Measurements from ENCODE around the gene ZNF740.

The ZNF740 gene

DNA sequence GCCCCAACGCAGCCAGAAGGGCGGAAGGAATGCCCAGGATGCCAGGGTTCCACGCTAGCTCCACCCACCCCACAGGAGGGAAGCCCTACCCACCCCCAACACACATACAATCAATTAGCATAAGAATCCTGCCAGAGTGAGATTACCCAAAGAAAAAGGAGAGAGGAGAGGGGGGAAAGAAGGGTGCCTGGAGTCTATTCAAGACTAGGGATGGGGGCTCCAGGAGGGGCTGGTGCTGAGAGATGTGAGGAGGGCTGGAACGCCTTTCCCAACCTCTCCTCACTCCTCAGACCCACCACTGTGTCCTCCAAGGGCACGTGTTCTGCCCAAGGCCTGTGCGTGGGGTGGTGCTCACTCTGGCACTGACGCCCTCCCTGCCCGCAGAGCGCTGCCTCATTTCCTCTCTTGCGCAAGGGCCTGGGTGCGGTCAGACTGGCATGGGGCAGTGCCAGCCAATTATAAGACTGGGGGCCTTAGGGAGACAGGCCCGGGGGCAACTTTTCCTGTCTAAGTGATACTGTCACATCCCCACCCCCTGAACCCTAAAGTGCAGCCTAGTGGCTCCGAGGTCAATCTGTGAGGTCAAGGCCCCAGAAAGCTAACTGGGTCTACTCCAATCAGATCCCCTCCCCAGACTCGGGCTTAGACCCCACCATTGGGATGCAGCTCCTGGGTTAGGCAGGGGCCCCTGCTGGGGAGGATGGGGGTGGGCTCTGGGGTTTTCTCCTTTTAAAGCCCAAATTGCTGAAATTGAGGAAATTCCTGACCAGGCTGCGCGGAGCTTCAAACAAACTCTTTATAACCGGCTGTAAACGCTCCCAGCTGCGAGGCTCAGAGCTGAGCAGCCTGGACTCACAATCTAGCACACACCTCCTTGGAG, 36.8 kb downstream of the ZNF740 start:
- DNase-seq = peak; percentile 61

GRCh38 chr12:53217931-53218307, 37.4 kb downstream of the ZNF740 start:
- DNase-seq = peak; percentile 29

GRCh38 chr12:53218551-53219291, 38.2 kb downstream of the ZNF740 start:
- DNase-seq = no peak

DNA sequence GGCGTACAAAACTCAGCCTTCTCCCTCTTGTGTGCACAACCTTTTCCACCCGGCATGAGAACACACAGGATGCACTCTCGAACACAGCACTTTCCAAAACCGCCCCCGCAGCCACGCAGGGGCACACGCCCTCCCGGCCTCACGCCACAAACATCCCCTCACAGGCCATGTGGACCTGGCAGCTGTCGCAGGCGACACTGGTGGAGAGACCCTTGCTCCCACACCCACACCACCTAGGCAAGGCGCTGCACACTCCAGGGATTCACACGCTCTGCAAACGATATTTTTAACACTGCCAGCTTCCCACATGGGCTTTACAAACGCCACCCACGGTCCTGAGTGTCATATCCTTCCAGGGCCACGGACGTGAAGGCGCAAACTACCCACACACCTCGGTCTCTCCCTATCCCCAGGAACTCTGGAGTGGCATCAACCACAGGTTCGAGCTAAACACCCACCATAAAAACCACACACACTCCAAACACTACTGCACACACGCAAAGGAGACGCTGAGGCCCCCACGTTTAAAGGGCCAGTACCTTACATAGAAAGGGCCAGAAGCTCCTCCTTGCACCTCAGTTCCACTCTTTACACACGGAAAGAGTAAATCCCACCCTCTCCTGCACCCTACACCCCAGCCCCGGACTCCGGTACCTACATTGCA, 38.9 kb downstream of the ZNF740 start:
- peak; percentile 64 for DNase-seq

GRCh38 chr12:53219956-53220693, 39.6 kb downstream of the ZNF740 start:
- DNase-seq = peak; percentile 89

DNA sequence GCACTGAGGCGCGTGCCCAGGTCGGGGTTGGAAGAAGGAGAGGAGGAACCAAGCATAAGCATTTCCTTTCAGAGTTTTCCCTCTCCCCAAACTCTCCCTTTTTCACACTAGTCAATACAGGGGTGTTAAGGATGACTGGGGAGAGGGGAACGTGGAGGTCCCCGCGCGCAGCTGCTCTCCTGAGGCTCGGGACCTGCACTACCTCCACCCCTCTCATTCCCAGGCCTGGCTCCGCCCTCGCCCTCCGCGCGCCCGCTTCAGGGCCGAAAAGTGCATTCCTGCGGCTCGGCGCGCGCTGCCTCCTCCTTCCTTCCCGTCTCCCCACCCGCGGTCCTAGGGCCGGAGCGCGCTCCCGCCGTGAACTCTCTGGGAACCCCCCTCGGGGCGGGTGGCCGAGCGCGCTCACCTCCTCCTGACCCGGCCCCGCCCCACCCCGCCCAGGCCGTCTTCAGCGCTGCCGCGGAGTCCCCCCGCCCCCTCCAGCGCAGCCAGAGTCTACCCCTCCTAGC, 40.2 kb downstream of the ZNF740 start:
- peak; percentile 84 for DNase-seq

GRCh38 chr12:53221203-53222080, 40.9 kb downstream of the ZNF740 start:
- DNase-seq = peak; percentile 53

- DNase-seq = no peak
Measured at GRCh38 chr12:53222170-53222721, 41.7 kb downstream of the ZNF740 start.

GRCh38 chr12:53222806-53223261, 42.3 kb downstream of the ZNF740 start:
- DNase-seq = no peak

GRCh38 chr12:53223389-53224060, 43.0 kb downstream of the ZNF740 start:
- peak; percentile 63 for DNase-seq

DNA sequence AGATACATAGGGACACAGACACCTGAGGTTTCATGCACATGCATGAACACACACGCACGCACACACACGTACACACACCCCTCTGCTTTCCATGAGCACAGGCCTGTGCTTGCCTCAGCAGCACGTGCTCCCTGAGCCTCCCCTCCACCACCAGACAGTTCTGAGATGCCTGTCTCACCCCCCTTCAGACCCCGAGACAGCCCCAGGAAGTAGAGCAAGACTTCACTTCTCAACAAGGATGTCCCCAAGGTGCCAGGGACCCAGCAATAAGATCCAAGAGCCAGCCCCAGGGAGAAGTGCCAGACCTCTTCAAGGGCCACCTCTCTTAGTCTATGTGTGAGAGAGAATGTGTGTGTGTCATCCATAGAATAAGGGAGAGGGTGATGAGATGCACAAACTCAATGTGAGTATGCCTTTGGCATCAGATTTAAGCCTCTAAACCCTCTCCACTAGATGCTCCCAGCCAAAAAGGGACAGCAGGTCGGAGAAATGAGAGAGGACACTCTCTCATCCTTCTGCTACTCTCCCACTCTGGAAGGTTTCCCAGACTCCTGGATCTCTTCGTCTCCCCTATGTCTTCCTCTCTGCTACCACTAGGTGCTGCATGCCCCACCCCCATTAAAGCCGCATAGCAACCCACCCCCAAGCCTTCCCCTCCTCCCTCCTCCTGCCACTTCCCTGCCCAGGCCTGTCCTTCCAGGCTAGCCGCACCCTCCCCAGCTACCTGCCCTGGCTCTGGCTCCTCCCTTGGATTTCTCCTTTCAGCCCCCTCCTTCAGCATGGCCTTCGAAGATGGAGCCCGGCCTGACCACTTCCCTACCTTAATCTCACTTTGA, 43.8 kb downstream of the ZNF740 start:
- peak; percentile 32 for DNase-seq

- no peak for DNase-seq
Measured at GRCh38 chr12:53224897-53225634, 44.5 kb downstream of the ZNF740 start.

GRCh38 chr12:53225635-53226424, 45.3 kb downstream of the ZNF740 start:
- DNase-seq = no peak

- DNase-seq = no peak
Measured at GRCh38 chr12:53226815-53227214, 46.3 kb downstream of the ZNF740 start.

- DNase-seq = no peak
Measured at GRCh38 chr12:53227341-53227740, 46.8 kb downstream of the ZNF740 start.

- no peak for DNase-seq
Measured at GRCh38 chr12:53227836-53228235, 47.3 kb downstream of the ZNF740 start.

DNA sequence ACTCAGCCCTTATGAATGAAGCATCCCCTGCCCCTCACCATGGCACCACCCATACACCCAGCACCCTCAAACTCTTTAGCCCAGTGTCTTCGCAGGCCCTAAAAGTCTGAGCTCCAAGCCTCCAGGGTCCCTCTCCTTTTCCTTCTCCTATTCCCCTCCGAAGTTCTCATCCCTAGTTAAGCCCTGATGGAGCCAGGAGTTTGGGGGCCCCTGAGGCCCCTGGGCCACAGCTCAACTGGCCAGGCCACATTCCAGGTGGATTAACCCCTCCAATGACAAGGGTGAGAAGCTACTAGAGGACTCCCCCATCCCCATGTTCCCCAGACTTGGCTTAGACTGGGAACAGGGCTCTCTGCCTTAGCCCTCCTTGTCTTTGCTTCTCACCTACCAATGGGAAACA, 48.9 kb downstream of the ZNF740 start:
- no peak for DNase-seq
